VCaP (cell line): Measurements from ENCODE around the gene HADHB.
A peak's percentile ranks its signal among the peaks of the same experiment; 100 is the strongest.
"Not testable (repeated sequence)": the region's sequence is repeated elsewhere in the genome, so short reads cannot be mapped to it uniquely, and the experiment has no call there.

Experiments
- H3K27ac ChIP-seq: fragments of 450-650 bp; 2 replicates; pipeline ENCODE4 v1.5.1; 2017
- CTCF ChIP-seq: fragments of 450-650 bp; conservative IDR thresholded peaks from 2 replicates; pipeline ENCODE4 v1.5.1; 2017; ENCODE audit warnings: mild to moderate bottlenecking, moderate library complexity

The HADHB gene

GRCh38 chr2:26298638-26299393 is 54.1 kb downstream of the HADHB start:
- H3K27ac ChIP-seq: peak overlapping the region; percentile 52
- TF ChIP-seq CTCF: no peak

GRCh38 chr2:26299471-26300101 is 54.8 kb downstream of the HADHB start:
- peak overlapping the region; percentile 52 for H3K27ac ChIP-seq
- no peak for TF ChIP-seq CTCF

GRCh38 chr2:26300234-26300925 is 55.6 kb downstream of the HADHB start:
- peak overlapping the region; percentile 52 for H3K27ac ChIP-seq
- no peak for TF ChIP-seq CTCF

- no peak overlapping the region for H3K27ac ChIP-seq
- no peak for TF ChIP-seq CTCF
Observed at GRCh38 chr2:26302846-26303245, 58.1 kb downstream of the HADHB start.

- not testable (repeated sequence) for H3K27ac ChIP-seq
Observed at GRCh38 chr2:26305094-26305493, 60.4 kb downstream of the HADHB start.

- no peak overlapping the region for H3K27ac ChIP-seq
- TF ChIP-seq CTCF: no peak
Observed at GRCh38 chr2:26305540-26305939, 60.8 kb downstream of the HADHB start.

- no peak for TF ChIP-seq CTCF
- no peak overlapping the region for H3K27ac ChIP-seq
Observed at GRCh38 chr2:26309921-26310320, 65.2 kb downstream of the HADHB start.
